SH-SY5Y (cell line): ENCODE results near the gene PHLDB1.

Source experiments
- GATA2 ChIP-seq: IDR thresholded peaks from 2 replicates; pipeline ENCODE4 v1.6.1; 2011; ENCODE audit warnings: mild to moderate bottlenecking, low read depth, low read length
- GATA3 ChIP-seq: IDR thresholded peaks from 2 replicates; pipeline ENCODE4 v1.6.1; 2011; ENCODE audit warnings: low read depth, mild to moderate bottlenecking, low read length, moderate library complexity

DNA sequence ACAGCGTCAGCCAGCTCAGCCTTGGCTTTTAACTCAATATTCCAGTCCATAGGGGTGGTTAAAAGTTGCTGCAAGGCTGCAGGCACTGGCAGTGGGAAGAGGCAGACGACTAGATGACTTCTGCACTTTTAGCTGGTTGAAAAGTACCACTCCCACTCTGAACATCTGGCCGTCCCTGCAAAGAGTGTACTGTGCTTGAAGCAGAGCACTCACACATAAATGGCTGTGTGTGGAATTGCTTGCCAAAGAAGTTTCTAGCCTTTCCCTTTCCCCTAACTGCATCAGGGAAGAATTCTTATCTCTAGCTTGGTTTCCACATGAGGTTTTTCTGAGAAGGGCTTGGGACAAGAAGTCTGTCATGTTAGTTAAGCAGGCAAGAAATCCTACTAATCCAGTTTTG lies 5.1 kb upstream of the PHLDB1 start:
- TF ChIP-seq GATA3 (no peak), GATA2 (no peak)
